Stomach (tissue), 9 donors: ENCODE measurements around the gene CCSER1. TPM values are rescaled to one million over a fixed set of nuclear protein-coding genes. Genes with fewer than 3 reads are reported as not detected.
"Not testable (repeated sequence)": the region's sequence is repeated elsewhere in the genome, so short reads cannot be mapped to it uniquely, and the experiment has no call there.

Experiments used
- DNase-seq, 2 donors: peaks; one replicate each; pipeline versions ENCODE4 v3.0.0 to v3.0.0-alpha.2; 2013 to 2019
- H3K27ac ChIP-seq, 5 donors: fragments of 200-600 bp in 4 of 5; sonication (generic) in 4 of 5; one replicate each; pipeline ENCODE4 v1.5.1; 2013 to 2019; ENCODE audit warnings: mild to moderate bottlenecking in 1 of 5, moderate library complexity in 1 of 5
- H3K27me3 ChIP-seq, 3 donors: fragments of 200-600 bp; sonication (generic); one replicate each; pipeline ENCODE4 v1.5.1; 2017 to 2019; ENCODE audit warnings: mixed run types in 1 of 3
- H3K36me3 ChIP-seq, 4 donors: fragments of 200-600 bp; sonication (generic); 1 replicate in 3 of 4; 2 replicates in 1 of 4; pipeline ENCODE4 v1.5.1; 2016 to 2019
- H3K4me1 ChIP-seq, 4 donors: fragments of 200-600 bp; sonication (generic); one replicate each; pipeline ENCODE4 v1.5.1; 2016 to 2019
- H3K4me3 ChIP-seq, 4 donors: fragments of 200-600 bp; sonication (generic) in 3 of 4; one replicate each; pipeline ENCODE4 v1.5.1; 2016 to 2019; ENCODE audit warnings: mild to moderate bottlenecking in 1 of 4
- H3K9me3 ChIP-seq, 4 donors: fragments of 200-600 bp; sonication (generic); one replicate each; pipeline ENCODE4 v1.5.1; 2016 to 2019
- EP300 ChIP-seq: sonication (generic); formaldehyde crosslinking; IDR thresholded peaks from one replicate; pipeline ENCODE4 v1.6.1; 2017; ENCODE audit warnings: antibody characterized with exemption
- POLR2A ChIP-seq, 4 donors: fragments of 450-650 bp; IDR thresholded peaks; one replicate each; pipeline ENCODE4 v1.6.1; 2016; ENCODE audit warnings: antibody characterized with exemption in 4 of 4, control low read depth in 2 of 4, mild to moderate bottlenecking in 1 of 4, moderate library complexity in 1 of 4
- POLR2AphosphoS5 ChIP-seq, 3 donors: sonication (generic); formaldehyde crosslinking; IDR thresholded peaks; one replicate each; pipeline ENCODE4 v1.6.1; 2016; ENCODE audit warnings: antibody characterized with exemption in 3 of 3
- WGBS, 5 donors: extraction: QIAGEN DNeasy Blood & Tissue Kit in 3 of 5; methylation state at CpG; one replicate each; pipeline versions ENCODE4 v1.1.5 to v1.1.7; 2013 to 2018; 5-methylcytosine and 5-hydroxymethylcytosine counted together
- intact Hi-C: fragments of 100-400 bp; cut with DNase I; formaldehyde crosslinking; loops from one replicate; pipeline ENCODE4 v1.15.1; 2023; ENCODE audit warnings: low total_unique reads
- polyA plus RNA-seq, 3 donors: library from polyadenylated mRNA; stranded (reverse); fragments of 200-250 nt; gene quantifications; one replicate each; pipeline ENCODE4 v1.2.3, GENCODE V29; 2013
- total RNA-seq, 5 donors: library from RNA; depleted of rRNA; stranded (reverse); fragments of >200 nt; gene quantifications; one replicate each; pipeline versions ENCODE4 v1.1.0 to v1.2.3, GENCODE V29; 2014 to 2016
- TF ChIP-seq, protein P1 (sequence below), 7 experiments: fragments of 450-650 bp in 4 of 7; fragments of 200-600 bp in 3 of 7; sonication (generic) in 3 of 7; IDR thresholded peaks; one replicate each; pipeline ENCODE4 v1.5.1; 2016 to 2019; ENCODE audit warnings: antibody characterized with exemption in 7 of 7, control low read depth in 2 of 7, mild to moderate bottlenecking in 1 of 7
- donor health status: healthy with polysubstance abuse.
- donor health status: Bipolar disorder and iron deficiency.
- donor health status: healthy.

CCSER1 gene
- total and polyA plus RNA-seq, 8 donors, result 0.33 to 149 (median 15.2) TPM

GRCh38 chr4:91147067-91147466 is 1019.9 kb downstream of the CCSER1 start:
- 73 to 89% (median 77%) methylated on average over 5 to 6 of the region's 6 CpGs for WGBS, 5 donors
- H3K4me1 ChIP-seq, result no peaks in the 10 kb centered on the region
- H3K4me3 ChIP-seq, result no peak overlapping the region
- no peak for DNase-seq
- peaks cover 0 to 36% (median 8%) of the 10 kb centered on the region in 4 donors for H3K9me3 ChIP-seq
- no peaks in the 10 kb centered on the region for H3K36me3 ChIP-seq
- TF ChIP-seq POLR2AphosphoS5 (IDR thresholded peaks at IDR 0.05) (no peak), EP300 (no peak), POLR2A (IDR thresholded peaks at IDR 0.05) (no peak)
- TF ChIP-seq, protein P1, sequence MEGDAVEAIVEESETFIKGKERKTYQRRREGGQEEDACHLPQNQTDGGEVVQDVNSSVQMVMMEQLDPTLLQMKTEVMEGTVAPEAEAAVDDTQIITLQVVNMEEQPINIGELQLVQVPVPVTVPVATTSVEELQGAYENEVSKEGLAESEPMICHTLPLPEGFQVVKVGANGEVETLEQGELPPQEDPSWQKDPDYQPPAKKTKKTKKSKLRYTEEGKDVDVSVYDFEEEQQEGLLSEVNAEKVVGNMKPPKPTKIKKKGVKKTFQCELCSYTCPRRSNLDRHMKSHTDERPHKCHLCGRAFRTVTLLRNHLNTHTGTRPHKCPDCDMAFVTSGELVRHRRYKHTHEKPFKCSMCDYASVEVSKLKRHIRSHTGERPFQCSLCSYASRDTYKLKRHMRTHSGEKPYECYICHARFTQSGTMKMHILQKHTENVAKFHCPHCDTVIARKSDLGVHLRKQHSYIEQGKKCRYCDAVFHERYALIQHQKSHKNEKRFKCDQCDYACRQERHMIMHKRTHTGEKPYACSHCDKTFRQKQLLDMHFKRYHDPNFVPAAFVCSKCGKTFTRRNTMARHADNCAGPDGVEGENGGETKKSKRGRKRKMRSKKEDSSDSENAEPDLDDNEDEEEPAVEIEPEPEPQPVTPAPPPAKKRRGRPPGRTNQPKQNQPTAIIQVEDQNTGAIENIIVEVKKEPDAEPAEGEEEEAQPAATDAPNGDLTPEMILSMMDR (IDR thresholded peaks at IDR 0.05), result no peak
- no peaks in the 10 kb centered on the region for H3K27me3 ChIP-seq
- intact Hi-C loops, result no loop called here
- no peak overlapping the region for H3K27ac ChIP-seq

- H3K4me1 ChIP-seq, DNase-seq, H3K36me3 ChIP-seq, H3K4me3 ChIP-seq, intact Hi-C loops, H3K27ac ChIP-seq, H3K27me3 ChIP-seq: not testable (repeated sequence)
- H3K9me3 ChIP-seq, result peaks cover 0 to 45% (median 12%) of the 10 kb centered on the region in 4 donors
- WGBS, 5 donors, result 85 to 100% (median 91%) methylated on average over 1 to 4 of the region's 4 CpGs
These were observed 1026.8 kb downstream of the CCSER1 start for GRCh38 chr4:91154041-91154440.

- H3K4me3 ChIP-seq, H3K27ac ChIP-seq, H3K36me3 ChIP-seq, intact Hi-C loops, H3K27me3 ChIP-seq, DNase-seq, H3K4me1 ChIP-seq: not testable (repeated sequence)
- WGBS, 5 donors, result 91 to 98% (median 93%) methylated on average over 26 to 42 of the region's 42 CpGs
- H3K9me3 ChIP-seq, result peaks cover 0 to 20% (median 11%) of the 10 kb centered on the region in 4 donors
These were observed 1040.9 kb downstream of the CCSER1 start for GRCh38 chr4:91167864-91168653.

- Histone ChIP-seq H3K4me1 (no peaks in the 10 kb centered on the region), H3K4me3 (no peak overlapping the region), H3K9me3 (peaks cover 0 to 10% (median under 1%) of the 10 kb centered on the region in 4 donors), H3K27ac (no peak overlapping the region), H3K27me3 (no peaks in the 10 kb centered on the region), H3K36me3 (no peaks in the 10 kb centered on the region)
- intact Hi-C loops, result no loop called here
- DNase-seq, result no peak
- TF ChIP-seq POLR2AphosphoS5 (IDR thresholded peaks at IDR 0.05), result no peak
- TF ChIP-seq, protein P1 (IDR thresholded peaks at IDR 0.05), result no peak
- no peak for TF ChIP-seq POLR2A (IDR thresholded peaks at IDR 0.05)
- no peak for TF ChIP-seq EP300
These were observed 1043.6 kb downstream of the CCSER1 start for GRCh38 chr4:91170768-91171167.

- 17 to 35% (median 21%) methylated on average over 1 of the region's 1 CpG for WGBS, 5 donors
- H3K9me3 ChIP-seq, result peaks cover 0 to 9% (median 2%) of the 10 kb centered on the region in 4 donors
- no peak overlapping the region for H3K4me3 ChIP-seq
- H3K36me3 ChIP-seq, result no peaks in the 10 kb centered on the region
- TF ChIP-seq POLR2A (IDR thresholded peaks at IDR 0.05) (no peak), EP300 (no peak), POLR2AphosphoS5 (IDR thresholded peaks at IDR 0.05) (no peak)
- TF ChIP-seq, protein P1 (IDR thresholded peaks at IDR 0.05), result no peak
- no peaks in the 10 kb centered on the region for H3K4me1 ChIP-seq
- no peak overlapping the region for H3K27ac ChIP-seq
- H3K27me3 ChIP-seq, result no peaks in the 10 kb centered on the region
- intact Hi-C loops, result no loop called here
- DNase-seq, result no peak
These were observed 1044.0 kb downstream of the CCSER1 start for GRCh38 chr4:91171217-91171616.

DNA sequence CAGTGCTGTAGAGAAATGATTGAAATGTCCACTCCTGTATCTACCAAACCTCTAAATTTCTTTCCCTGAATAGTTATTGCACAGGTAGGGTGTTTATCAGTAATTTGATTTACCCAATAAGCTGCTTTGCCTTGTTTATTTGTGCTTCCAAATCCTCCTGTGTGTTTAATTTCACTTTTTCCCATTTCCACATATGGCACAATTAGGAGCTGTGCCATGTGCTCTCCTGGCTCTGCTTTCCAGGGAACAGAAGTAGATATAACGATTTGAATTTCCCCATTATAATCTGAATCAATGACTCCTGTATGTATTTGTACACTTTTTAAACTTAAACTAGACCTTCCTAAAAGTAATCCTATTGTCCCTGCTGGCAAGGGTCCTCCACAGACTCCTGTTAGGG is 1057.9 kb downstream of the CCSER1 start:
- H3K4me3 ChIP-seq, H3K27ac ChIP-seq, intact Hi-C loops, H3K36me3 ChIP-seq, H3K4me1 ChIP-seq, DNase-seq, H3K27me3 ChIP-seq: not testable (repeated sequence)
- 72 to 90% (median 84%) methylated on average over 1 of the region's 1 CpG for WGBS, 5 donors
- peaks cover 0 to 28% (median 10%) of the 10 kb centered on the region in 4 donors for H3K9me3 ChIP-seq
